Hepatocyte (in vitro differentiated cells): ENCODE results near the gene TNPO3.

Source experiments
- EZH2 ChIP-seq: fragments of 200-600 bp; sonication (generic); IDR thresholded peaks from 2 replicates; pipeline ENCODE4 v1.6.1; 2016; ENCODE audit warnings: antibody characterized with exemption, mild to moderate bottlenecking, borderline replicate concordance
- TF ChIP-seq, protein P1 (sequence below): fragments of 200-600 bp; sonication (generic); IDR thresholded peaks from 2 replicates; pipeline ENCODE4 v1.5.1; 2016; ENCODE audit warnings: antibody characterized with exemption, mild to moderate bottlenecking; ENCODE audit not compliant: poor library complexity

GRCh38 chr7:128921866-128922440, 133.0 kb downstream of the TNPO3 start:
- TF ChIP-seq, protein P1, sequence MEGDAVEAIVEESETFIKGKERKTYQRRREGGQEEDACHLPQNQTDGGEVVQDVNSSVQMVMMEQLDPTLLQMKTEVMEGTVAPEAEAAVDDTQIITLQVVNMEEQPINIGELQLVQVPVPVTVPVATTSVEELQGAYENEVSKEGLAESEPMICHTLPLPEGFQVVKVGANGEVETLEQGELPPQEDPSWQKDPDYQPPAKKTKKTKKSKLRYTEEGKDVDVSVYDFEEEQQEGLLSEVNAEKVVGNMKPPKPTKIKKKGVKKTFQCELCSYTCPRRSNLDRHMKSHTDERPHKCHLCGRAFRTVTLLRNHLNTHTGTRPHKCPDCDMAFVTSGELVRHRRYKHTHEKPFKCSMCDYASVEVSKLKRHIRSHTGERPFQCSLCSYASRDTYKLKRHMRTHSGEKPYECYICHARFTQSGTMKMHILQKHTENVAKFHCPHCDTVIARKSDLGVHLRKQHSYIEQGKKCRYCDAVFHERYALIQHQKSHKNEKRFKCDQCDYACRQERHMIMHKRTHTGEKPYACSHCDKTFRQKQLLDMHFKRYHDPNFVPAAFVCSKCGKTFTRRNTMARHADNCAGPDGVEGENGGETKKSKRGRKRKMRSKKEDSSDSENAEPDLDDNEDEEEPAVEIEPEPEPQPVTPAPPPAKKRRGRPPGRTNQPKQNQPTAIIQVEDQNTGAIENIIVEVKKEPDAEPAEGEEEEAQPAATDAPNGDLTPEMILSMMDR: no peak
- no peak for TF ChIP-seq EZH2
